HL-60 (cell line): ENCODE results near the gene NEUROG1.

Source experiments
- DNase-seq, 2 experiments: peaks; one replicate each; pipeline ENCODE4 v3.0.0-alpha.2; 2010 to 2020; ENCODE audit warnings: low read depth in 1 of 2, low spot score in 1 of 2
- H3K27ac ChIP-seq: fragments of 250-450 bp; sonication (Bioruptor Pico); replicated peaks from 2 replicates; pipeline ENCODE4 v1.5.1; 2020; ENCODE audit warnings: mild to moderate bottlenecking, moderate library complexity
- H3K27me3 ChIP-seq: fragments of 250-450 bp; sonication (Bioruptor Pico); 2 replicates; pipeline ENCODE4 v1.5.1; 2021; ENCODE audit warnings: mild to moderate bottlenecking, moderate library complexity; ENCODE audit not compliant: insufficient read depth, poor library complexity, severe bottlenecking
- H3K4me3 ChIP-seq: replicated peaks from 2 replicates; pipeline ENCODE4 v1.5.1; 2011; ENCODE audit warnings: mild to moderate bottlenecking, control low read depth, low read length; ENCODE audit not compliant: insufficient read depth
- GABPA ChIP-seq: IDR thresholded peaks from 2 replicates; pipeline ENCODE4 v1.6.1; 2012; ENCODE audit warnings: low read depth
- POLR2AphosphoS5 ChIP-seq: IDR thresholded peaks from 2 replicates; pipeline ENCODE4 v1.6.1; 2012; ENCODE audit warnings: low read depth
- SPI1 ChIP-seq: IDR thresholded peaks from 2 replicates; pipeline ENCODE4 v1.6.1; 2012; ENCODE audit warnings: low read depth, mild to moderate bottlenecking, borderline replicate concordance
- TF ChIP-seq, protein P1 (sequence below): IDR thresholded peaks from one replicate; pipeline ENCODE4 v1.5.1; 2011; ENCODE audit warnings: low read length, control low read depth, inconsistent platforms; ENCODE audit not compliant: insufficient read depth
- TF ChIP-seq, protein P2 (sequence below): IDR thresholded peaks from 2 replicates; pipeline ENCODE4 v1.6.1; 2012; ENCODE audit warnings: low read depth; ENCODE audit not compliant: insufficient replicate concordance

NEUROG1 gene

DNA sequence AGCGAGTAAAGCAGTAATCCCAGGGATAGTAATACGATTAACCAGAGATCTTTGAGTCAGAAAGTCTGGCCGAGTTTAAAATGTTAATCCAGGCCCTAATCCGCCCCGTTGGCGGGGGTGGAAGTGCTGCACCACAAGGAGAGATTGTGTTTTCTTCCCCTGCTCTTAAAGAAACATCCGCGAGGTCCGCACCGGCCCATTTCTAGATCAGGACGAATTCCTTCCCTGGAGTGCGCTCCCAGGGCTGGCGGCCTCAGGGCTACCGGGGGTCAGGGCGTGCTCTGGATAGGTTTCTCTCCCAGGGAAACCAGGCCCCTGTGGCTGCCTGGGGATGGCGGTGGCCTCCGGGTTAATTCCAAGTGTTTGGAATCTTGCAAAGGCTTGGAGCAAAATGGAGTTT, 9.3 kb upstream of the NEUROG1 start:
- DNase-seq, result no peak
- TF ChIP-seq GABPA (no peak), POLR2AphosphoS5 (no peak), SPI1 (no peak)
- TF ChIP-seq, protein P1, sequence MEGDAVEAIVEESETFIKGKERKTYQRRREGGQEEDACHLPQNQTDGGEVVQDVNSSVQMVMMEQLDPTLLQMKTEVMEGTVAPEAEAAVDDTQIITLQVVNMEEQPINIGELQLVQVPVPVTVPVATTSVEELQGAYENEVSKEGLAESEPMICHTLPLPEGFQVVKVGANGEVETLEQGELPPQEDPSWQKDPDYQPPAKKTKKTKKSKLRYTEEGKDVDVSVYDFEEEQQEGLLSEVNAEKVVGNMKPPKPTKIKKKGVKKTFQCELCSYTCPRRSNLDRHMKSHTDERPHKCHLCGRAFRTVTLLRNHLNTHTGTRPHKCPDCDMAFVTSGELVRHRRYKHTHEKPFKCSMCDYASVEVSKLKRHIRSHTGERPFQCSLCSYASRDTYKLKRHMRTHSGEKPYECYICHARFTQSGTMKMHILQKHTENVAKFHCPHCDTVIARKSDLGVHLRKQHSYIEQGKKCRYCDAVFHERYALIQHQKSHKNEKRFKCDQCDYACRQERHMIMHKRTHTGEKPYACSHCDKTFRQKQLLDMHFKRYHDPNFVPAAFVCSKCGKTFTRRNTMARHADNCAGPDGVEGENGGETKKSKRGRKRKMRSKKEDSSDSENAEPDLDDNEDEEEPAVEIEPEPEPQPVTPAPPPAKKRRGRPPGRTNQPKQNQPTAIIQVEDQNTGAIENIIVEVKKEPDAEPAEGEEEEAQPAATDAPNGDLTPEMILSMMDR, result no peak
- TF ChIP-seq, protein P2, sequence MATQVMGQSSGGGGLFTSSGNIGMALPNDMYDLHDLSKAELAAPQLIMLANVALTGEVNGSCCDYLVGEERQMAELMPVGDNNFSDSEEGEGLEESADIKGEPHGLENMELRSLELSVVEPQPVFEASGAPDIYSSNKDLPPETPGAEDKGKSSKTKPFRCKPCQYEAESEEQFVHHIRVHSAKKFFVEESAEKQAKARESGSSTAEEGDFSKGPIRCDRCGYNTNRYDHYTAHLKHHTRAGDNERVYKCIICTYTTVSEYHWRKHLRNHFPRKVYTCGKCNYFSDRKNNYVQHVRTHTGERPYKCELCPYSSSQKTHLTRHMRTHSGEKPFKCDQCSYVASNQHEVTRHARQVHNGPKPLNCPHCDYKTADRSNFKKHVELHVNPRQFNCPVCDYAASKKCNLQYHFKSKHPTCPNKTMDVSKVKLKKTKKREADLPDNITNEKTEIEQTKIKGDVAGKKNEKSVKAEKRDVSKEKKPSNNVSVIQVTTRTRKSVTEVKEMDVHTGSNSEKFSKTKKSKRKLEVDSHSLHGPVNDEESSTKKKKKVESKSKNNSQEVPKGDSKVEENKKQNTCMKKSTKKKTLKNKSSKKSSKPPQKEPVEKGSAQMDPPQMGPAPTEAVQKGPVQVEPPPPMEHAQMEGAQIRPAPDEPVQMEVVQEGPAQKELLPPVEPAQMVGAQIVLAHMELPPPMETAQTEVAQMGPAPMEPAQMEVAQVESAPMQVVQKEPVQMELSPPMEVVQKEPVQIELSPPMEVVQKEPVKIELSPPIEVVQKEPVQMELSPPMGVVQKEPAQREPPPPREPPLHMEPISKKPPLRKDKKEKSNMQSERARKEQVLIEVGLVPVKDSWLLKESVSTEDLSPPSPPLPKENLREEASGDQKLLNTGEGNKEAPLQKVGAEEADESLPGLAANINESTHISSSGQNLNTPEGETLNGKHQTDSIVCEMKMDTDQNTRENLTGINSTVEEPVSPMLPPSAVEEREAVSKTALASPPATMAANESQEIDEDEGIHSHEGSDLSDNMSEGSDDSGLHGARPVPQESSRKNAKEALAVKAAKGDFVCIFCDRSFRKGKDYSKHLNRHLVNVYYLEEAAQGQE, result no peak
- H3K27ac ChIP-seq, result no peak overlapping the region
- no peak overlapping the region for H3K4me3 ChIP-seq
- H3K27me3 ChIP-seq, result peaks cover 5% of the 10 kb centered on the region

DNA sequence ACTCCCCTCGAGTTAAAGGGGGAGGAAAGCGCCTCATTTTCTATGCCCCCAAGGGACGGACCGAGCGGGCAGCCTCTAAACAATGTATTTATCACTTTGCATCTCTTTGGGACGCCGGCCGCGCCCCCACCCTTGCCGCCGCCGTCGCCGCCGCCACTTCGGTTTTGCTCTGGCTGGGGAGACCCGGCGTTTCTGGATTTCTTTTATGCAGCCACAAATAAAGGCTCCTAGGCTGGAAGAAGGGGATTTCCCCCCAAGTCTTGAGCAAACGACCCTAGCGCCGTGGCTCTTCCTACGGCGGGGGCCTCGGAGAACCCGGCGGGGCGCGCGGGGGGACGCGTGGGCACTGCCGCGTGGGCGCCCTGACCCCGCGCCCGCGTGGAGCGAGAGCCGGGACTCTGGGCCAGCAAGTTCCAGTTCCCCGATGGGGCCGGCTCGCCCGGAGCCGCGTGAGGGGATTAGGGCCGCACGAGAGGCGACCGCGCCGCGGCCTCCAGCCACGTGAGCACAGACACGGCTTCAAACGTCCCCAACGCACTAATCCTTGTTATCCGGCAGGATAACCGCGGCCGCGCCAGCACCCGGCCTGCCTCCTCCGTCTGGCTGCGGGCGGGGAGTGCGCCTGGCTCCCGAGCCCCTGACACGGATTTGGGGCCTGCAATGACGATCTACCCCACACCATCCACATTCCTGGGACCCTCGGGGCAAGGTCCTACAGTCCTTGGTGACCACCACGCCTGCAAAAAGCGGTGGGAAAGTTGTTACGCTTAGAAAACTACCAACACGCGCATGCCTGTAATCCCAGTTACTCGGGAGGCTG, 7.9 kb upstream of the NEUROG1 start:
- peak overlapping the region; percentile 21 for H3K4me3 ChIP-seq
- peaks cover 5% of the 10 kb centered on the region for H3K27me3 ChIP-seq
- TF ChIP-seq, protein P1, result no peak
- TF ChIP-seq SPI1, result no peak
- TF ChIP-seq, protein P2, result no peak
- TF ChIP-seq POLR2AphosphoS5, result no peak
- no peak for TF ChIP-seq GABPA
- no peak overlapping the region for H3K27ac ChIP-seq
- DNase-seq, result no peak

DNA sequence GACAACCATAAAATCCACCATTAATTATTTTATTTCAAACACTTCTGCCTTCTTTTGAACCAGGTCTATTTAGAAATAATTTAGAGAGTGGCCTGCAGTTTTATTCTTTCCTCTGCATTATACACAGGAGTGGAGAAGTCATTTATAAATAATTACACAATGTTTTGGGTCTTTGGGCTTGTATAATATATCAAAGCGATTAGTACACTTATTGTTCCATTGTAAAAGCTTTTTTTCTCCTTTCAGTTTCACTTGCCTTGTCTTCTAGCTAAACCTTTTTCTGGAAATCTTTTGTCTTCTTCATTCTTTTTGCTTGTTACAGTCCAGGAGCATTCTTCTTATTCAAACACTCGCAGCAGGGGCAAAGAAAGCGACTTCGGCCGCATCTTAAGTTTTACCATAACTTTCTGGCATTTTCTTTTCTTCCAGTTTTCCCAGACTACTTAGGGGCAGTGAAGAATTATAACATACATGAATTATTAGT, 7.3 kb upstream of the NEUROG1 start:
- no peak for TF ChIP-seq GABPA
- no peak for TF ChIP-seq POLR2AphosphoS5
- TF ChIP-seq, protein P1, result no peak
- no peak for TF ChIP-seq SPI1
- TF ChIP-seq, protein P2, result no peak
- no peak for DNase-seq
- Histone ChIP-seq H3K27me3 (peaks cover 5% of the 10 kb centered on the region), H3K4me3 (no peak overlapping the region), H3K27ac (no peak overlapping the region)
